ENCODE data around the gene DUOXA2.
"Not testable (repeated sequence)": the region's sequence is repeated elsewhere in the genome, so short reads cannot be mapped to it uniquely, and the experiment has no call there.

DUOXA2 gene

GRCh38 chr15:45114076-45114750 lies at the start of gene DUOXA2, which contains the start of gene DUOX2:
DUOXA2 (plus strand) TSS chr15:45114326; CDS start chr15:45114606, 280 bp downstream.
DUOX2 (minus strand) TSS chr15:45114172; CDS start chr15:45113411, 761 bp downstream.
- no peak for DNase-seq (ENCODE audit: low read depth in 2 of 2)

- DNase-seq (ENCODE audit: low read depth in 2 of 2): no peak
These were observed 49.7 kb upstream of the DUOXA2 start for GRCh38 chr15:45064386-45064785.

GRCh38 chr15:45069942-45070360 lies 44.2 kb upstream of the DUOXA2 start:
- not testable (repeated sequence) for DNase-seq (ENCODE audit: low read depth in 2 of 2)

GRCh38 chr15:45073602-45074001 lies 40.5 kb upstream of the DUOXA2 start:
- DNase-seq (ENCODE audit: low read depth in 2 of 2): not testable (repeated sequence)

GRCh38 chr15:45075440-45076320 lies 38.4 kb upstream of the DUOXA2 start:
- DNase-seq (ENCODE audit: low read depth in 2 of 2): not testable (repeated sequence)

- DNase-seq (ENCODE audit: low read depth in 2 of 2): not testable (repeated sequence)
These were observed 36.7 kb upstream of the DUOXA2 start for GRCh38 chr15:45077391-45077790.

GRCh38 chr15:45079201-45079600 lies 34.9 kb upstream of the DUOXA2 start:
- not testable (repeated sequence) for DNase-seq (ENCODE audit: low read depth in 2 of 2)

- DNase-seq (ENCODE audit: low read depth in 2 of 2): not testable (repeated sequence)
These were observed 34.4 kb upstream of the DUOXA2 start for GRCh38 chr15:45079628-45080246.

GRCh38 chr15:45080593-45080992 lies 33.5 kb upstream of the DUOXA2 start:
- not testable (repeated sequence) for DNase-seq (ENCODE audit: low read depth in 2 of 2)

- DNase-seq (ENCODE audit: low read depth in 2 of 2): not testable (repeated sequence)
These were observed 31.7 kb upstream of the DUOXA2 start for GRCh38 chr15:45082412-45082811.

- no peak for DNase-seq (ENCODE audit: low read depth in 2 of 2)
These were observed 30.9 kb upstream of the DUOXA2 start for GRCh38 chr15:45083223-45083622.

- DNase-seq (ENCODE audit: low read depth in 2 of 2): no peak
These were observed 30.0 kb upstream of the DUOXA2 start for GRCh38 chr15:45084163-45084562.

GRCh38 chr15:45087513-45087912 lies 26.6 kb upstream of the DUOXA2 start:
- no peak for DNase-seq (ENCODE audit: low read depth in 2 of 2)

- no peak for DNase-seq (ENCODE audit: low read depth in 2 of 2)
These were observed 25.1 kb upstream of the DUOXA2 start for GRCh38 chr15:45088801-45089711.

- no peak for DNase-seq (ENCODE audit: low read depth in 2 of 2)
These were observed 24.3 kb upstream of the DUOXA2 start for GRCh38 chr15:45089712-45090373.

- DNase-seq (ENCODE audit: low read depth in 2 of 2): no peak
These were observed 23.0 kb upstream of the DUOXA2 start for GRCh38 chr15:45091161-45091560.

GRCh38 chr15:45091576-45091975 lies 22.6 kb upstream of the DUOXA2 start:
- DNase-seq (ENCODE audit: low read depth in 2 of 2): no peak

GRCh38 chr15:45093013-45093412 lies 21.1 kb upstream of the DUOXA2 start:
- no peak for DNase-seq (ENCODE audit: low read depth in 2 of 2)

GRCh38 chr15:45093622-45094357 lies 20.3 kb upstream of the DUOXA2 start:
- DNase-seq (ENCODE audit: low read depth in 2 of 2): no peak

- DNase-seq (ENCODE audit: low read depth in 2 of 2): no peak
These were observed 19.8 kb upstream of the DUOXA2 start for GRCh38 chr15:45094358-45094730.

Data from stimulated activated CD8-positive, alpha-beta memory T cell treated with anti-CD3 and anti-CD28 coated beads, Interleukin-7, amount 100 ng/mL, for 1 hour (primary cell).